HEK293 (cell line): Measurements from ENCODE around the gene RTTN.

Experiments
- CTCF ChIP-seq: fragments of 450-650 bp; formaldehyde crosslinking; IDR thresholded peaks from 2 replicates; pipeline ENCODE4 v1.5.1; 2016; ENCODE audit warnings: missing biosample characterization, missing genetic modification characterization
- SETDB1 ChIP-seq: IDR thresholded peaks from one replicate; pipeline ENCODE4 v1.6.1; 2017; ENCODE audit warnings: mild to moderate bottlenecking, low read length, moderate library complexity, mixed read lengths; ENCODE audit not compliant: insufficient read length
- TCF7L2 ChIP-seq: IDR thresholded peaks from 2 replicates; pipeline ENCODE4 v1.6.1; 2011; ENCODE audit warnings: low read depth, mild to moderate bottlenecking, inconsistent platforms, low read length, moderate library complexity, borderline replicate concordance
- ZNF175 ChIP-seq: fragments of 450-650 bp; formaldehyde crosslinking; IDR thresholded peaks from 2 replicates; pipeline ENCODE4 v1.5.1; 2016; ENCODE audit warnings: missing biosample characterization, missing genetic modification characterization
- ZNF341 ChIP-seq: fragments of 450-650 bp; formaldehyde crosslinking; IDR thresholded peaks from 2 replicates; pipeline ENCODE4; 2016; ENCODE audit warnings: low read depth, missing biosample characterization, missing genetic modification characterization
- ZNF362 ChIP-seq: fragments of 450-650 bp; formaldehyde crosslinking; IDR thresholded peaks from 2 replicates; pipeline ENCODE4 v1.5.1; 2016; ENCODE audit warnings: missing biosample characterization, missing genetic modification characterization
- ZNF514 ChIP-seq: fragments of 450-650 bp; formaldehyde crosslinking; IDR thresholded peaks from 2 replicates; pipeline ENCODE4 v1.5.1; 2016; ENCODE audit warnings: missing biosample characterization, missing genetic modification characterization
- ZSCAN4 ChIP-seq: fragments of 450-650 bp; formaldehyde crosslinking; IDR thresholded peaks from 2 replicates; pipeline ENCODE4 v1.5.1; 2017; ENCODE audit warnings: missing biosample characterization, missing genetic modification characterization

DNA sequence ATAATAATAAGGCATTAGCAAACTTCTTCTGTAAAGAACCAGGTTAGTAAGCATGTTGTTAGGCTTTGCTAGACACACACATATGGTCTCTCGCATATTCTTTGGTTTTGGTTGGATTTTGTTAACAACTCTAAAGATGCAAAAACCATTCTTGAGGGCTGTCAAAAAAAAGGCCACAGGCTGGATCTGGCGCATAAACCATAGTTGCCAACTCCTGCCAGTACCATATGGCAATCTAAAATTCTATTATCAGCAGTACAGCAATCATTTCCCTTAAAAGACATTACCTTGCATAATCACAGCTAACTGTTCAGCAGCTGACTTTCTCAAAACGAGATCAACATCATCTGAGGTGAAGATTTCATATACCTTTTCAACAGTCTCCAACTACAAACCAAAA lies 63.5 kb downstream of the RTTN start:
- no peak for TF ChIP-seq CTCF (tag by site-specific recombination)
- no peak for TF ChIP-seq ZNF362 (tag by site-specific recombination)
- TF ChIP-seq ZSCAN4: no peak
- TF ChIP-seq ZNF175 (tag by site-specific recombination): no peak
- TF ChIP-seq SETDB1: no peak
- TF ChIP-seq ZNF341 (tag by site-specific recombination): no peak
- no peak for TF ChIP-seq ZNF514
- no peak for TF ChIP-seq TCF7L2
